ENCODE results near the gene NEUROG1.

Gene NEUROG1

GRCh38 chr5:135565266-135565665 is 29.5 kb upstream of the NEUROG1 start:
- Histone ChIP-seq H3K4me3 (ENCODE audit: insufficient read depth, low read depth, low read length) (no peak overlapping the region), H3K27me3 (ENCODE audit: control insufficient read depth, insufficient read depth, low read length, poor library complexity, severe bottlenecking) (no peaks in the 10 kb centered on the region), H3K27ac (ENCODE audit: insufficient read depth, low read depth, low read length, poor library complexity, severe bottlenecking) (no peak overlapping the region), H3K9me3 (ENCODE audit: control insufficient read depth, low read length) (no peaks in the 10 kb centered on the region), H3K4me1 (ENCODE audit: control insufficient read depth, insufficient read depth, low read length) (peaks cover 4% of the 10 kb centered on the region), H3K36me3 (ENCODE audit: control insufficient read depth, insufficient read depth, low read length) (no peaks in the 10 kb centered on the region)
- 40 to 42% methylated on average over 6 of the region's 6 CpGs for WGBS, 2 experiments

- 56 to 61% methylated on average over 5 of the region's 5 CpGs for WGBS, 2 experiments
- Histone ChIP-seq H3K9me3 (ENCODE audit: control insufficient read depth, low read length) (no peaks in the 10 kb centered on the region), H3K36me3 (ENCODE audit: control insufficient read depth, insufficient read depth, low read length) (no peaks in the 10 kb centered on the region), H3K27me3 (ENCODE audit: control insufficient read depth, insufficient read depth, low read length, poor library complexity, severe bottlenecking) (peaks cover 3% of the 10 kb centered on the region), H3K4me3 (ENCODE audit: insufficient read depth, low read depth, low read length) (no peak overlapping the region), H3K4me1 (ENCODE audit: control insufficient read depth, insufficient read depth, low read length) (peaks cover 4% of the 10 kb centered on the region), H3K27ac (ENCODE audit: insufficient read depth, low read depth, low read length, poor library complexity, severe bottlenecking) (no peak overlapping the region)
Observed at GRCh38 chr5:135564331-135564730, 28.6 kb upstream of the NEUROG1 start.

- Histone ChIP-seq H3K27me3 (ENCODE audit: control insufficient read depth, insufficient read depth, low read length, poor library complexity, severe bottlenecking) (peaks cover 3% of the 10 kb centered on the region), H3K27ac (ENCODE audit: insufficient read depth, low read depth, low read length, poor library complexity, severe bottlenecking) (no peak overlapping the region), H3K9me3 (ENCODE audit: control insufficient read depth, low read length) (no peaks in the 10 kb centered on the region), H3K36me3 (ENCODE audit: control insufficient read depth, insufficient read depth, low read length) (no peaks in the 10 kb centered on the region), H3K4me1 (ENCODE audit: control insufficient read depth, insufficient read depth, low read length) (no peaks in the 10 kb centered on the region), H3K4me3 (ENCODE audit: insufficient read depth, low read depth, low read length) (no peak overlapping the region)
- 89 to 91% methylated on average over 6 of the region's 6 CpGs for WGBS, 2 experiments
Observed at GRCh38 chr5:135561266-135561665, 25.5 kb upstream of the NEUROG1 start.

GRCh38 chr5:135560858-135561257 is 25.1 kb upstream of the NEUROG1 start:
- H3K9me3 ChIP-seq (ENCODE audit: control insufficient read depth, low read length): no peaks in the 10 kb centered on the region
- H3K36me3 ChIP-seq (ENCODE audit: control insufficient read depth, insufficient read depth, low read length): no peaks in the 10 kb centered on the region
- no peak overlapping the region for H3K27ac ChIP-seq (ENCODE audit: insufficient read depth, low read depth, low read length, poor library complexity, severe bottlenecking)
- no peak overlapping the region for H3K4me3 ChIP-seq (ENCODE audit: insufficient read depth, low read depth, low read length)
- peaks cover 7% of the 10 kb centered on the region for H3K27me3 ChIP-seq (ENCODE audit: control insufficient read depth, insufficient read depth, low read length, poor library complexity, severe bottlenecking)
- no peaks in the 10 kb centered on the region for H3K4me1 ChIP-seq (ENCODE audit: control insufficient read depth, insufficient read depth, low read length)
- 17% methylated on average over 14 of the region's 14 CpGs for WGBS, 2 experiments

- H3K27ac ChIP-seq (ENCODE audit: insufficient read depth, low read depth, low read length, poor library complexity, severe bottlenecking): no peak overlapping the region
- 91 to 92% methylated on average over 6 of the region's 6 CpGs for WGBS, 2 experiments
Observed at GRCh38 chr5:135559354-135559753, 23.6 kb upstream of the NEUROG1 start.

GRCh38 chr5:135557076-135557838 is 21.5 kb upstream of the NEUROG1 start:
- Histone ChIP-seq H3K36me3 (ENCODE audit: control insufficient read depth, insufficient read depth, low read length) (no peaks in the 10 kb centered on the region), H3K9me3 (ENCODE audit: control insufficient read depth, low read length) (no peaks in the 10 kb centered on the region), H3K4me1 (ENCODE audit: control insufficient read depth, insufficient read depth, low read length) (no peaks in the 10 kb centered on the region), H3K27ac (ENCODE audit: insufficient read depth, low read depth, low read length, poor library complexity, severe bottlenecking) (no peak overlapping the region), H3K27me3 (ENCODE audit: control insufficient read depth, insufficient read depth, low read length, poor library complexity, severe bottlenecking) (peaks cover 25% of the 10 kb centered on the region), H3K4me3 (ENCODE audit: insufficient read depth, low read depth, low read length) (no peak overlapping the region)
- WGBS, 2 experiments: 78 to 82% methylated on average over 11 of the region's 11 CpGs

More at GRCh38 chr5:135559354-135559753, 23.6 kb upstream of the NEUROG1 start:
- Histone ChIP-seq H3K4me1 (ENCODE audit: control insufficient read depth, insufficient read depth, low read length) (no peaks in the 10 kb centered on the region), H3K4me3 (ENCODE audit: insufficient read depth, low read depth, low read length) (no peak overlapping the region), H3K9me3 (ENCODE audit: control insufficient read depth, low read length) (no peaks in the 10 kb centered on the region), H3K36me3 (ENCODE audit: control insufficient read depth, insufficient read depth, low read length) (no peaks in the 10 kb centered on the region), H3K27me3 (ENCODE audit: control insufficient read depth, insufficient read depth, low read length, poor library complexity, severe bottlenecking) (peaks cover 10% of the 10 kb centered on the region)

GRCh38 chr5:135556620-135557019 is 20.9 kb upstream of the NEUROG1 start:
- Histone ChIP-seq H3K4me3 (ENCODE audit: insufficient read depth, low read depth, low read length) (no peak overlapping the region), H3K9me3 (ENCODE audit: control insufficient read depth, low read length) (no peaks in the 10 kb centered on the region), H3K27ac (ENCODE audit: insufficient read depth, low read depth, low read length, poor library complexity, severe bottlenecking) (no peak overlapping the region), H3K36me3 (ENCODE audit: control insufficient read depth, insufficient read depth, low read length) (no peaks in the 10 kb centered on the region), H3K4me1 (ENCODE audit: control insufficient read depth, insufficient read depth, low read length) (no peaks in the 10 kb centered on the region), H3K27me3 (ENCODE audit: control insufficient read depth, insufficient read depth, low read length, poor library complexity, severe bottlenecking) (peaks cover 32% of the 10 kb centered on the region)
- WGBS, 2 experiments: 82 to 90% methylated on average over 7 of the region's 7 CpGs

- no peaks in the 10 kb centered on the region for H3K4me1 ChIP-seq (ENCODE audit: control insufficient read depth, insufficient read depth, low read length)
- WGBS, 2 experiments: 93 to 97% methylated on average over 2 of the region's 2 CpGs
- H3K27ac ChIP-seq (ENCODE audit: insufficient read depth, low read depth, low read length, poor library complexity, severe bottlenecking): no peak overlapping the region
- no peak overlapping the region for H3K4me3 ChIP-seq (ENCODE audit: insufficient read depth, low read depth, low read length)
- H3K36me3 ChIP-seq (ENCODE audit: control insufficient read depth, insufficient read depth, low read length): no peaks in the 10 kb centered on the region
- H3K9me3 ChIP-seq (ENCODE audit: control insufficient read depth, low read length): no peaks in the 10 kb centered on the region
- H3K27me3 ChIP-seq (ENCODE audit: control insufficient read depth, insufficient read depth, low read length, poor library complexity, severe bottlenecking): peaks cover 43% of the 10 kb centered on the region
Observed at GRCh38 chr5:135555530-135555929, 19.8 kb upstream of the NEUROG1 start.

- no peak overlapping the region for H3K4me3 ChIP-seq (ENCODE audit: insufficient read depth, low read depth, low read length)
- no peaks in the 10 kb centered on the region for H3K9me3 ChIP-seq (ENCODE audit: control insufficient read depth, low read length)
- H3K4me1 ChIP-seq (ENCODE audit: control insufficient read depth, insufficient read depth, low read length): no peaks in the 10 kb centered on the region
- H3K27ac ChIP-seq (ENCODE audit: insufficient read depth, low read depth, low read length, poor library complexity, severe bottlenecking): no peak overlapping the region
- no peaks in the 10 kb centered on the region for H3K36me3 ChIP-seq (ENCODE audit: control insufficient read depth, insufficient read depth, low read length)
- peaks cover 56% of the 10 kb centered on the region for H3K27me3 ChIP-seq (ENCODE audit: control insufficient read depth, insufficient read depth, low read length, poor library complexity, severe bottlenecking)
- 29 to 37% methylated on average over 8 of the region's 8 CpGs for WGBS, 2 experiments
Observed at GRCh38 chr5:135553688-135554462, 18.1 kb upstream of the NEUROG1 start.

GRCh38 chr5:135551593-135552447 is 16.1 kb upstream of the NEUROG1 start:
- H3K27ac ChIP-seq (ENCODE audit: insufficient read depth, low read depth, low read length, poor library complexity, severe bottlenecking): no peak overlapping the region
- 41 to 43% methylated on average over 15 of the region's 15 CpGs for WGBS, 2 experiments
- H3K4me3 ChIP-seq (ENCODE audit: insufficient read depth, low read depth, low read length): no peak overlapping the region
- peaks cover 1% of the 10 kb centered on the region for H3K4me1 ChIP-seq (ENCODE audit: control insufficient read depth, insufficient read depth, low read length)
- no peaks in the 10 kb centered on the region for H3K36me3 ChIP-seq (ENCODE audit: control insufficient read depth, insufficient read depth, low read length)
- peaks cover 77% of the 10 kb centered on the region for H3K27me3 ChIP-seq (ENCODE audit: control insufficient read depth, insufficient read depth, low read length, poor library complexity, severe bottlenecking)
- no peaks in the 10 kb centered on the region for H3K9me3 ChIP-seq (ENCODE audit: control insufficient read depth, low read length)

Data from ectodermal cell (in vitro differentiated cells).